Gastroesophageal sphincter (tissue), 4 donors: Measurements from ENCODE around the gene DUS3L. TPM values are rescaled to one million over a fixed set of nuclear protein-coding genes. Genes with fewer than 3 reads are reported as not detected.

Experiments used
- ATAC-seq: fragments of 150-250 bp; one replicate; pipeline ENCODE4 v1.9.1; 2016; ENCODE audit warnings: mild to moderate bottlenecking, moderate library complexity
- H3K27ac ChIP-seq, 4 donors: fragments of 200-600 bp; sonication (generic) in 3 of 4; 1 replicate in 3 of 4; 2 replicates in 1 of 4; pipeline ENCODE4 v1.5.1; 2016 to 2019
- H3K27me3 ChIP-seq: fragments of 200-600 bp; sonication (generic); one replicate; pipeline ENCODE4 v1.5.1; 2019
- H3K36me3 ChIP-seq, 2 donors: fragments of 200-600 bp; sonication (generic); one replicate each; pipeline ENCODE4 v1.5.1; 2019; ENCODE audit warnings: control low read depth in 1 of 2
- H3K4me1 ChIP-seq, 3 donors: fragments of 200-600 bp; sonication (generic); 1 replicate in 2 of 3; 2 replicates in 1 of 3; pipeline ENCODE4 v1.5.1; 2016 to 2019; ENCODE audit warnings: control low read depth in 2 of 3
- H3K4me3 ChIP-seq, 2 donors: fragments of 200-600 bp; sonication (generic); one replicate each; pipeline ENCODE4 v1.5.1; 2019; ENCODE audit warnings: mild to moderate bottlenecking in 1 of 2, moderate library complexity in 1 of 2
- H3K9me3 ChIP-seq, 3 donors: fragments of 200-600 bp; sonication (generic); one replicate each; pipeline ENCODE4 v1.5.1; 2017 to 2019; ENCODE audit warnings: control low read depth in 2 of 3
- CTCF ChIP-seq, 4 experiments: fragments of 200-600 bp in 2 of 4; fragments of 450-650 bp in 2 of 4; sonication (generic) in 1 of 4; IDR thresholded peaks; one replicate each; pipeline ENCODE4 v1.5.1; 2017 to 2019; ENCODE audit warnings: antibody characterized with exemption in 4 of 4, mild to moderate bottlenecking in 2 of 4, moderate library complexity in 2 of 4
- EP300 ChIP-seq: sonication (generic); formaldehyde crosslinking; IDR thresholded peaks from one replicate; pipeline ENCODE4 v1.6.1; 2017; ENCODE audit warnings: antibody characterized with exemption, mild to moderate bottlenecking
- POLR2A ChIP-seq, 2 donors: fragments of 450-650 bp; IDR thresholded peaks; one replicate each; pipeline ENCODE4 v1.6.1; 2017; ENCODE audit warnings: antibody characterized with exemption in 2 of 2, mild to moderate bottlenecking in 2 of 2, moderate library complexity in 1 of 2
- POLR2AphosphoS5 ChIP-seq: sonication (generic); formaldehyde crosslinking; IDR thresholded peaks from one replicate; pipeline ENCODE4 v1.6.1; 2017; ENCODE audit warnings: antibody characterized with exemption
- WGBS, 2 donors: methylation state at CpG; one replicate each; pipeline ENCODE4 v1.1.5; 2018; ENCODE audit warnings: low coverage in 1 of 2; 5-methylcytosine and 5-hydroxymethylcytosine counted together
- total RNA-seq, 4 donors: library from RNA; depleted of rRNA; stranded (reverse); fragments of >200 nt; gene quantifications; one replicate each; pipeline ENCODE4 v1.1.0, GENCODE V29; 2016

Gene DUS3L
- total RNA-seq, 4 donors from 2014 or later: 14.1 to 39.4 (median 22.6) TPM

GRCh38 chr19:5829567-5830310 lies 38.8 kb upstream of the DUS3L start:
- Histone ChIP-seq H3K4me1 (peaks cover 0 to 38% (median 16%) of the 10 kb centered on the region in 3 donors), H3K27me3 (peaks cover 23% of the 10 kb centered on the region), H3K4me3 (peak overlapping the region in 1 of 2 donors; percentile 56), H3K9me3 (no peaks in the 10 kb centered on the region), H3K36me3 (no peaks in the 10 kb centered on the region), H3K27ac (peak overlapping the region; percentile 59 to 98 (median 95))
- WGBS, 2 donors: 50 to 66% methylated on average over 5 to 9 of the region's 34 CpGs
- ATAC-seq: no peak
- TF ChIP-seq POLR2A (IDR thresholded peaks at IDR 0.05) (no peak), POLR2AphosphoS5 (no peak), EP300 (no peak), CTCF (IDR thresholded peaks at IDR 0.05) (no peak)

DNA sequence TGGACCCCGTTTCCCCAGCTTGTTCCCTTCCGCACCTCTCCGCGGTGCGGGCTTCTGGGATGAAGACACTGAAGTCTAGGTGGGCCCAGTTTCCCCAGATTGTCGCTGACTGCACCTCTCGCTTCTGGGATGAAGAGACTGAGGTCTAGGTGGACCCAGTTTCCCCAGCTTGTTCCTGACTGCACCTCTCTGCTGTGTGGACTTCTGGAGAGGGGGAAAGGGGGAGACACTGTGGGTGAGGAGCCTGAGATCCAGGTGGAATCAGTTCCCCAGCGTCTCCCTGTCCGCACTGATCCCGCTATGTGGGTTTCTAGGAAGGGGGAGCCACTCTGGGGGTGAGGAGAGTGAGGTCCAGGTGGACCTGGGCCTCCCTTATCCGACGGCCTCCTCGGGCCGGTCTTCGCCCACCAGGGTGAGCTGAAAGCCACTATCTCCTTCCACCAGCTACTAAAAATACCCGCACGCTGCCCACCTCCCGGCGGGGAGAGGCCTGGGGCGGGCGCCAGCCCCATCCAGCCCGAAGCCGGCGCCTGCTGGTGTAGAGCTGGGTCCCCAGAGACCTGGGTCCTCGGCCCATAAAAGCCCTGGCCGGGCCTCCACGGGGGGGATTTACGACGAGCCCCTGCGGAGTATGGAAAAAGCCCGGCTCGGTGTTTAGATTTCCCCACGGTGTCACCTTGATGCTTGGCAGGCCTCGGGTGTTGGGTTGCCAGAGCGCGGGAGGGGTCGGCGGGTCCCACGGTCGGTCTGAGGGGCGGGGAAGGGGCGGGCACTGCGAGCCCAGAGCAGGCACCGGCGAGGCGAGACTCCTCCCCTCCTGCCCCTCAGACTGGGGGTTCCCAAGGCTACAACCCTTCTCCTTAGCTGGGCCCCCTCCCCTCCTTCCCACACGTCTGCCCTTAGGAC lies 38.0 kb upstream of the DUS3L start:
- Histone ChIP-seq H3K9me3 (no peaks in the 10 kb centered on the region), H3K27me3 (peaks cover 23% of the 10 kb centered on the region), H3K4me1 (peaks cover 0 to 38% (median 16%) of the 10 kb centered on the region in 3 donors), H3K36me3 (no peaks in the 10 kb centered on the region), H3K4me3 (peak overlapping the region; percentile 27 to 56), H3K27ac (peak overlapping the region; percentile 59 to 98 (median 95))
- TF ChIP-seq EP300 (no peak), POLR2AphosphoS5 (peak; percentile 21), CTCF (IDR thresholded peaks at IDR 0.05) (peak in 2 of 4 experiments; percentile 31 to 39)
- ATAC-seq: peak; percentile 7
- WGBS, 2 donors: 17% methylated on average over 7 of the region's 47 CpGs; no CpG with 5 or more reads in 1 of the 2 donors

- peak; percentile 79 to 80 for TF ChIP-seq POLR2A (IDR thresholded peaks at IDR 0.05)
- TF ChIP-seq CTCF (IDR thresholded peaks at IDR 0.05): no peak
- TF ChIP-seq POLR2AphosphoS5: peak; percentile 89
- no peak for TF ChIP-seq EP300
Measured at GRCh38 chr19:5827891-5828660, 37.1 kb upstream of the DUS3L start.

GRCh38 chr19:5827342-5827890 lies 36.5 kb upstream of the DUS3L start:
- 0 to 47% methylated on average over 1 to 5 of the region's 37 CpGs for WGBS, 2 donors
- H3K4me1 ChIP-seq: peaks cover 0 to 48% (median 16%) of the 10 kb centered on the region in 3 donors

More at GRCh38 chr19:5827891-5828660, 37.1 kb upstream of the DUS3L start:
- WGBS, 2 donors: 1 to 10% methylated on average over 2 to 12 of the region's 91 CpGs
- Histone ChIP-seq H3K9me3 (no peaks in the 10 kb centered on the region), H3K4me1 (peaks cover 0 to 42% (median 16%) of the 10 kb centered on the region in 3 donors), H3K36me3 (no peaks in the 10 kb centered on the region), H3K27ac (peak overlapping the region; percentile 59 to 98 (median 95)), H3K4me3 (peak overlapping the region; percentile 27 to 56), H3K27me3 (peaks cover 23% of the 10 kb centered on the region)
- ATAC-seq: peak; percentile 89

More at GRCh38 chr19:5827342-5827890, 36.5 kb upstream of the DUS3L start:
- H3K27me3 ChIP-seq: peaks cover 23% of the 10 kb centered on the region
- peak overlapping the region in 3 of 4 donors; percentile 94 to 98 (median 96) for H3K27ac ChIP-seq
- TF ChIP-seq POLR2A (IDR thresholded peaks at IDR 0.05): no peak
- TF ChIP-seq POLR2AphosphoS5: no peak
- no peak for TF ChIP-seq CTCF (IDR thresholded peaks at IDR 0.05)
- TF ChIP-seq EP300: no peak
- H3K36me3 ChIP-seq: no peaks in the 10 kb centered on the region
- H3K9me3 ChIP-seq: no peaks in the 10 kb centered on the region
- ATAC-seq: no peak
- H3K4me3 ChIP-seq: peak overlapping the region in 1 of 2 donors; percentile 56
